CD4-positive, CD25-positive, alpha-beta regulatory T cell (primary cell): ENCODE measurements around the gene FRMD5. TPM values are rescaled to one million over a fixed set of nuclear protein-coding genes. Genes with fewer than 3 reads are reported as not detected.
A peak's percentile ranks its signal among the peaks of the same experiment; 100 is the strongest.

Experiments used
- ATAC-seq, 2 donors: fragments of 150-1000 bp; cut with Tn5 transposase; one replicate each; pipeline ENCODE4 v1.10.0; 2021; ENCODE audit warnings: low read depth in 2 of 2, moderate number of reproducible peaks in 2 of 2, moderate library complexity in 1 of 2
- DNase-seq, 3 donors: peaks; one replicate each; pipeline versions ENCODE4 v3.0.0 to v3.0.0-alpha.2; 2012 to 2022; ENCODE audit warnings: mixed read lengths in 1 of 3
- H3K27ac ChIP-seq: one replicate; pipeline ENCODE4 v1.7.0; 2013; ENCODE audit warnings: mild to moderate bottlenecking, low read length; ENCODE audit not compliant: insufficient read depth, poor library complexity, severe bottlenecking
- H3K27me3 ChIP-seq: one replicate; pipeline ENCODE4 v1.7.0; 2013; ENCODE audit warnings: low read length; ENCODE audit not compliant: control insufficient read depth, insufficient read depth
- H3K36me3 ChIP-seq: one replicate; pipeline ENCODE4 v1.7.0; 2013; ENCODE audit warnings: mild to moderate bottlenecking, low read length, moderate library complexity; ENCODE audit not compliant: control insufficient read depth, insufficient read depth
- H3K4me1 ChIP-seq: 2 replicates; pipeline ENCODE4 v1.7.0; 2013; ENCODE audit warnings: mild to moderate bottlenecking, low read length; ENCODE audit not compliant: insufficient read depth, control insufficient read depth, poor library complexity, severe bottlenecking
- H3K4me3 ChIP-seq: one replicate; pipeline ENCODE4 v1.7.0; 2013; ENCODE audit warnings: low read depth, mild to moderate bottlenecking, low read length, moderate library complexity
- H3K9me3 ChIP-seq, 2 experiments: 1 replicate in 1 of 2; 2 replicates in 1 of 2; pipeline ENCODE4 v1.7.0; 2013; ENCODE audit warnings: low read length in 2 of 2, mild to moderate bottlenecking in 1 of 2, moderate library complexity in 1 of 2; ENCODE audit not compliant: control insufficient read depth in 2 of 2
- H3K27ac Mint-ChIP-seq, 3 donors: one replicate each; pipeline ENCODE4 v1.8.0; 2020 to 2022; ENCODE audit warnings: mild to moderate bottlenecking in 3 of 3, mixed read lengths in 3 of 3, moderate library complexity in 2 of 3
- H3K27me3 Mint-ChIP-seq: one replicate; pipeline ENCODE4 v1.8.0; 2022; ENCODE audit warnings: mild to moderate bottlenecking, mixed read lengths
- H3K36me3 Mint-ChIP-seq: one replicate; pipeline ENCODE4 v1.8.0; 2020; ENCODE audit warnings: mixed read lengths
- H3K4me1 Mint-ChIP-seq, 4 donors: one replicate each; pipeline ENCODE4 v1.8.0; 2020 to 2022; ENCODE audit warnings: mixed read lengths in 4 of 4, mild to moderate bottlenecking in 1 of 4
- H3K4me3 Mint-ChIP-seq, 4 donors: one replicate each; pipeline ENCODE4 v1.8.0; 2020 to 2022; ENCODE audit warnings: mild to moderate bottlenecking in 4 of 4, mixed read lengths in 4 of 4, moderate library complexity in 3 of 4
- H3K9me3 Mint-ChIP-seq, 7 donors: one replicate each; pipeline ENCODE4 v1.8.0; 2020 to 2022; ENCODE audit warnings: mixed read lengths in 7 of 7, mild to moderate bottlenecking in 3 of 7, moderate library complexity in 2 of 7
- polyA plus RNA-seq, 4 donors: library from polyadenylated mRNA; unstranded; fragments of 300-500 nt; fragmentation: Illumina TruSeq; gene quantifications; one replicate each; pipeline ENCODE4 v1.2.3, GENCODE V29; 2021
- total RNA-seq: library from RNA; stranded (reverse); gene quantifications from one replicate; pipeline ENCODE4 v1.2.3, GENCODE V29; 2022

FRMD5 gene
- total and polyA plus RNA-seq, 5 donors from 2014 or later: 0.24 to 1.1 (median 0.35) TPM; not detected in 1

- H3K9me3 Mint-ChIP-seq: peaks cover 0 to 1% (median 0%) of the 10 kb centered on the region in 7 donors
- DNase-seq: no peak
- peaks cover 34% of the 10 kb centered on the region for H3K27me3 Mint-ChIP-seq
Observed at GRCh38 chr15:44219073-44219472, 24.0 kb upstream of the FRMD5 start.

GRCh38 chr15:44216958-44217357, 21.9 kb upstream of the FRMD5 start:
- ATAC-seq: no peak
- Mint-ChIP-seq H3K9me3 (no peaks in the 10 kb centered on the region), H3K4me3 (no peak overlapping the region), H3K27ac (no peak overlapping the region), H3K27me3 (peaks cover 39% of the 10 kb centered on the region), H3K4me1 (peaks cover 0 to 2% (median 1%) of the 10 kb centered on the region in 4 donors), H3K36me3 (no peaks in the 10 kb centered on the region)
- H3K4me1 ChIP-seq: no peaks in the 10 kb centered on the region
- H3K4me3 ChIP-seq: no peak overlapping the region
- H3K27me3 ChIP-seq: peaks cover 8% of the 10 kb centered on the region
- H3K36me3 ChIP-seq: no peaks in the 10 kb centered on the region
- DNase-seq: no peak
- H3K9me3 ChIP-seq: no peaks in the 10 kb centered on the region
- H3K27ac ChIP-seq: no peak overlapping the region

More at GRCh38 chr15:44219073-44219472, 24.0 kb upstream of the FRMD5 start:
- no peak overlapping the region for H3K4me3 Mint-ChIP-seq
- Histone ChIP-seq H3K27me3 (peaks cover 7% of the 10 kb centered on the region), H3K9me3 (no peaks in the 10 kb centered on the region), H3K4me1 (no peaks in the 10 kb centered on the region), H3K36me3 (no peaks in the 10 kb centered on the region), H3K27ac (no peak overlapping the region), H3K4me3 (no peak overlapping the region)
- no peaks in the 10 kb centered on the region for H3K36me3 Mint-ChIP-seq
- ATAC-seq: no peak
- H3K27ac Mint-ChIP-seq: no peak overlapping the region
- peaks cover 0 to 2% (median 1%) of the 10 kb centered on the region in 4 donors for H3K4me1 Mint-ChIP-seq

- Histone ChIP-seq H3K27ac (no peak overlapping the region), H3K4me3 (no peak overlapping the region), H3K9me3 (no peaks in the 10 kb centered on the region), H3K27me3 (peaks cover 10% of the 10 kb centered on the region), H3K36me3 (no peaks in the 10 kb centered on the region), H3K4me1 (no peaks in the 10 kb centered on the region)
- Mint-ChIP-seq H3K27ac (no peak overlapping the region), H3K4me1 (peaks cover 0 to 2% (median 1%) of the 10 kb centered on the region in 4 donors), H3K36me3 (no peaks in the 10 kb centered on the region), H3K9me3 (no peaks in the 10 kb centered on the region), H3K27me3 (peaks cover 46% of the 10 kb centered on the region), H3K4me3 (no peak overlapping the region)
- ATAC-seq (no peak), DNase-seq (no peak)
Observed at GRCh38 chr15:44215594-44215993, 20.5 kb upstream of the FRMD5 start.

GRCh38 chr15:44208956-44209355, 13.9 kb upstream of the FRMD5 start:
- no peak overlapping the region for H3K4me3 ChIP-seq
- ATAC-seq (no peak), DNase-seq (no peak)
- Mint-ChIP-seq H3K4me3 (no peak overlapping the region), H3K9me3 (no peaks in the 10 kb centered on the region), H3K4me1 (no peaks in the 10 kb centered on the region), H3K36me3 (no peaks in the 10 kb centered on the region), H3K27ac (no peak overlapping the region), H3K27me3 (peaks cover 32% of the 10 kb centered on the region)
- no peak overlapping the region for H3K27ac ChIP-seq
- H3K9me3 ChIP-seq: no peaks in the 10 kb centered on the region
- H3K27me3 ChIP-seq: peaks cover 10% of the 10 kb centered on the region
- H3K4me1 ChIP-seq: no peaks in the 10 kb centered on the region
- H3K36me3 ChIP-seq: no peaks in the 10 kb centered on the region

- H3K27me3 Mint-ChIP-seq: peaks cover 23% of the 10 kb centered on the region
- ATAC-seq (no peak), DNase-seq (no peak)
- no peaks in the 10 kb centered on the region for H3K4me1 Mint-ChIP-seq
- no peaks in the 10 kb centered on the region for H3K36me3 Mint-ChIP-seq
- H3K9me3 ChIP-seq: no peaks in the 10 kb centered on the region
- H3K27ac Mint-ChIP-seq: no peak overlapping the region
- no peaks in the 10 kb centered on the region for H3K9me3 Mint-ChIP-seq
- H3K36me3 ChIP-seq: no peaks in the 10 kb centered on the region
- H3K4me3 ChIP-seq: no peak overlapping the region
- peaks cover 10% of the 10 kb centered on the region for H3K27me3 ChIP-seq
- no peak overlapping the region for H3K4me3 Mint-ChIP-seq
- no peaks in the 10 kb centered on the region for H3K4me1 ChIP-seq
- H3K27ac ChIP-seq: no peak overlapping the region
Observed at GRCh38 chr15:44207643-44208042, 12.6 kb upstream of the FRMD5 start.

GRCh38 chr15:44199393-44199792, 4.3 kb upstream of the FRMD5 start:
- peaks cover 11% of the 10 kb centered on the region for H3K4me1 ChIP-seq
- H3K4me1 Mint-ChIP-seq: peaks cover 7 to 12% (median 9%) of the 10 kb centered on the region in 4 donors

GRCh38 chr15:44194323-44195150, 534 bp downstream of the FRMD5 start:
- Mint-ChIP-seq H3K4me1 (peaks cover 7 to 25% (median 15%) of the 10 kb centered on the region in 4 donors), H3K27me3 (peaks cover 90% of the 10 kb centered on the region), H3K9me3 (peaks cover 0 to 3% (median 0%) of the 10 kb centered on the region in 7 donors), H3K36me3 (no peaks in the 10 kb centered on the region), H3K4me3 (peak overlapping the region; percentile 88 to 92 (median 90)), H3K27ac (no peak overlapping the region)
- peak; percentile 7 to 40 (median 23) for DNase-seq
- peak; percentile 15 to 34 for ATAC-seq
- H3K36me3 ChIP-seq: no peaks in the 10 kb centered on the region
- peaks cover 18% of the 10 kb centered on the region for H3K4me1 ChIP-seq
- H3K9me3 ChIP-seq: no peaks in the 10 kb centered on the region
- no peak overlapping the region for H3K4me3 ChIP-seq
- no peak overlapping the region for H3K27ac ChIP-seq
- H3K27me3 ChIP-seq: peaks cover 50% of the 10 kb centered on the region

More at GRCh38 chr15:44199393-44199792, 4.3 kb upstream of the FRMD5 start:
- no peak overlapping the region for H3K27ac Mint-ChIP-seq
- H3K9me3 Mint-ChIP-seq: peaks cover 0 to 3% (median 0%) of the 10 kb centered on the region in 7 donors
- H3K27me3 Mint-ChIP-seq: peaks cover 63% of the 10 kb centered on the region
- no peak for DNase-seq
- H3K4me3 Mint-ChIP-seq: no peak overlapping the region
- H3K27ac ChIP-seq: no peak overlapping the region
- H3K36me3 Mint-ChIP-seq: no peaks in the 10 kb centered on the region
- peaks cover 39% of the 10 kb centered on the region for H3K27me3 ChIP-seq
- no peak overlapping the region for H3K4me3 ChIP-seq
- no peaks in the 10 kb centered on the region for H3K9me3 ChIP-seq
- H3K36me3 ChIP-seq: no peaks in the 10 kb centered on the region
- no peak for ATAC-seq
